Measurements from ENCODE around the gene SNX17. TPM values are rescaled to one million over a fixed set of nuclear protein-coding genes. Genes with fewer than 3 reads are reported as not detected.
"Not testable (repeated sequence)": the region's sequence is repeated elsewhere in the genome, so short reads cannot be mapped to it uniquely, and the experiment has no call there.

The SNX17 gene
- total and polyA plus RNA-seq, 12 donors: 66.8 to 174 (median 127) TPM

DNA sequence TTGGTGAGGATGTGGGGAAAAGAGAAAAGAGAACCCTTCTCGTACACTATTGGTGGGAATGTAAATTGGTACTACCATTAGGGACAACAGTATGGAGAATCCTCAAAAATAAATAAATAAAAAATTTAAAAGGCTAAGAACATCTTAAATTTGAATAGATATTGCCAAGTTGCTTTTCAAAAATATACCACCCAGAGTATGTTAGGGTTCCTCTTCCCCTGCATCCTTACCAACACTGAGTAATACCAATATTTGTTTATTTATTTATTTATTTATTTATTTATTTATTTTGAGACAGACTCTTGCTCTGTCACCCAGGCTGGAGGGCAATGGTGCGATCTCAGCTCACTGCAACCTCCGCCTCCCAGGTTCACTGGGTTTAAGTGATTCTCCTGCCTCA, 52.5 kb downstream of the SNX17 start:
- Histone ChIP-seq H3K4me3 (no peak overlapping the region), H3K9me3 (replicated peaks in 1 of 3) (no peaks in the 10 kb centered on the region), H3K36me3 (replicated peaks in 1 of 2) (no peaks in the 10 kb centered on the region), H3K27me3 (no peaks in the 10 kb centered on the region), H3K4me1 (replicated peaks in 1 of 2) (peaks cover 0 to 3% of the 10 kb centered on the region in 2 donors), H3K27ac (no peak overlapping the region)
- no peak for DNase-seq
- intact Hi-C loops (cut with DNase I): no loop called here
- no peak for TF ChIP-seq POLR2A (IDR thresholded peaks at IDR 0.05)
- TF ChIP-seq, protein P1, sequence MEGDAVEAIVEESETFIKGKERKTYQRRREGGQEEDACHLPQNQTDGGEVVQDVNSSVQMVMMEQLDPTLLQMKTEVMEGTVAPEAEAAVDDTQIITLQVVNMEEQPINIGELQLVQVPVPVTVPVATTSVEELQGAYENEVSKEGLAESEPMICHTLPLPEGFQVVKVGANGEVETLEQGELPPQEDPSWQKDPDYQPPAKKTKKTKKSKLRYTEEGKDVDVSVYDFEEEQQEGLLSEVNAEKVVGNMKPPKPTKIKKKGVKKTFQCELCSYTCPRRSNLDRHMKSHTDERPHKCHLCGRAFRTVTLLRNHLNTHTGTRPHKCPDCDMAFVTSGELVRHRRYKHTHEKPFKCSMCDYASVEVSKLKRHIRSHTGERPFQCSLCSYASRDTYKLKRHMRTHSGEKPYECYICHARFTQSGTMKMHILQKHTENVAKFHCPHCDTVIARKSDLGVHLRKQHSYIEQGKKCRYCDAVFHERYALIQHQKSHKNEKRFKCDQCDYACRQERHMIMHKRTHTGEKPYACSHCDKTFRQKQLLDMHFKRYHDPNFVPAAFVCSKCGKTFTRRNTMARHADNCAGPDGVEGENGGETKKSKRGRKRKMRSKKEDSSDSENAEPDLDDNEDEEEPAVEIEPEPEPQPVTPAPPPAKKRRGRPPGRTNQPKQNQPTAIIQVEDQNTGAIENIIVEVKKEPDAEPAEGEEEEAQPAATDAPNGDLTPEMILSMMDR (IDR thresholded peaks at IDR 0.05): no peak
- 89 to 93% (median 92%) methylated on average over 3 of the region's 3 CpGs for WGBS, 4 donors

- H3K27ac ChIP-seq; H3K9me3 ChIP-seq (replicated peaks in 1 of 3); H3K4me3 ChIP-seq; H3K27me3 ChIP-seq; H3K4me1 ChIP-seq (replicated peaks in 1 of 2); intact Hi-C loops (cut with DNase I); H3K36me3 ChIP-seq (replicated peaks in 1 of 2): not testable (repeated sequence)
- 86 to 93% (median 89%) methylated on average over 10 of the region's 10 CpGs for WGBS, 4 donors
- DNase-seq: peak in 1 of 7 donors; percentile 35
Observed at GRCh38 chr2:27425039-27425438, 54.6 kb downstream of the SNX17 start.

Other genes with a start within 250 kb of the SNX17 start
- 1 to 10 TPM in 6 of 9 donors, under 1 TPM in 2, not detected in 1; 0.61 to 3.3 (median 1.5) TPM for gene ABHD1, start 246.8 kb upstream of the SNX17 start, total RNA-seq
- 1 to 10 TPM in 2 of 3 donors, under 1 TPM in 1; 0.90 to 6.0 (median 4.4) TPM for gene ABHD1, start 246.8 kb upstream of the SNX17 start, polyA plus RNA-seq
- 10 to 100 TPM; 47.0 to 91.5 (median 64.6) TPM for gene PREB, start 236.0 kb upstream of the SNX17 start, total RNA-seq
- 10 to 100 TPM; 44.1 to 68.5 (median 67.8) TPM for gene PREB, start 236.0 kb upstream of the SNX17 start, polyA plus RNA-seq
- gene PRR30, start 231.2 kb upstream of the SNX17 start, total RNA-seq: not detected
- not detected for gene PRR30, start 231.2 kb upstream of the SNX17 start, polyA plus RNA-seq
- gene TCF23, start 221.6 kb upstream of the SNX17 start, total RNA-seq: under 1 TPM in 7 of 9 donors, not detected in 2; under 0.01 to 0.35 (median 0.08) TPM
- gene TCF23, start 221.6 kb upstream of the SNX17 start, polyA plus RNA-seq: under 1 TPM in 2 of 3 donors, not detected in 1; 0.03 to 0.24 TPM
- gene ATRAID, start 158.6 kb upstream of the SNX17 start, total RNA-seq: 100 to 1,000 TPM; 124 to 292 (median 155) TPM
- gene ATRAID, start 158.6 kb upstream of the SNX17 start, polyA plus RNA-seq: 100 to 1,000 TPM; 139 to 228 (median 190) TPM
- 10 to 100 TPM; 13.5 to 35.0 (median 18.5) TPM for gene SLC5A6, start 158.3 kb upstream of the SNX17 start, total RNA-seq
- gene SLC5A6, start 158.3 kb upstream of the SNX17 start, polyA plus RNA-seq: 10 to 100 TPM; 17.8 to 30.1 (median 18.1) TPM
- 10 to 100 TPM; 13.1 to 70.5 (median 19.0) TPM for gene CAD, start 153.2 kb upstream of the SNX17 start, total RNA-seq
- gene CAD, start 153.2 kb upstream of the SNX17 start, polyA plus RNA-seq: 10 to 100 TPM in 2 of 3 donors, 1 to 10 TPM in 1; 8.9 to 25.8 (median 13.9) TPM
- gene SLC30A3, start 107.6 kb upstream of the SNX17 start, total RNA-seq: 1 to 10 TPM in 8 of 9 donors, not detected in 1; 1.4 to 5.6 (median 3.1) TPM
- 1 to 10 TPM in 2 of 3 donors, under 1 TPM in 1; 0.27 to 1.5 (median 1.3) TPM for gene SLC30A3, start 107.6 kb upstream of the SNX17 start, polyA plus RNA-seq
- 1 to 10 TPM in 3 of 9 donors, under 1 TPM in 3, not detected in 3; 0.14 to 2.0 (median 0.99) TPM for gene DNAJC5G, start 95.2 kb upstream of the SNX17 start, total RNA-seq
- 1 to 10 TPM in 1 of 3 donors, under 1 TPM in 1, not detected in 1; 0.88 to 2.9 TPM for gene DNAJC5G, start 95.2 kb upstream of the SNX17 start, polyA plus RNA-seq
- 10 to 100 TPM in 6 of 9 donors, 1 to 10 TPM in 3; 1.2 to 27.7 (median 12.7) TPM for gene TRIM54, start 88.2 kb upstream of the SNX17 start, total RNA-seq
- gene TRIM54, start 88.2 kb upstream of the SNX17 start, polyA plus RNA-seq: 10 to 100 TPM in 2 of 3 donors, 1 to 10 TPM in 1; 2.1 to 47.1 (median 21.1) TPM
- gene UCN, start 62.2 kb upstream of the SNX17 start, total RNA-seq: 1 to 10 TPM; 2.1 to 7.2 (median 3.9) TPM
- gene UCN, start 62.2 kb upstream of the SNX17 start, polyA plus RNA-seq: 10 to 100 TPM in 2 of 3 donors, under 1 TPM in 1; 0.42 to 14.9 (median 11.3) TPM
- 100 to 1,000 TPM in 8 of 9 donors, 10 to 100 TPM in 1; 96.8 to 207 (median 146) TPM for gene MPV17, start 47.5 kb upstream of the SNX17 start, total RNA-seq
- 100 to 1,000 TPM; 356 to 568 (median 360) TPM for gene MPV17, start 47.5 kb upstream of the SNX17 start, polyA plus RNA-seq
- gene GTF3C2, start 13.9 kb upstream of the SNX17 start, total RNA-seq: 10 to 100 TPM; 30.6 to 60.4 (median 47.2) TPM
- 10 to 100 TPM; 52.3 to 73.9 (median 60.9) TPM for gene GTF3C2, start 13.9 kb upstream of the SNX17 start, polyA plus RNA-seq
- gene EIF2B4, start 278 bp upstream of the SNX17 start, total RNA-seq: 10 to 100 TPM; 34.2 to 51.5 (median 43.2) TPM
- gene EIF2B4, start 278 bp upstream of the SNX17 start, polyA plus RNA-seq: 100 to 1,000 TPM in 2 of 3 donors, 10 to 100 TPM in 1; 55.3 to 165 (median 131) TPM
- gene ZNF513, start 10.1 kb downstream of the SNX17 start, total RNA-seq: 10 to 100 TPM in 7 of 9 donors, 1 to 10 TPM in 2; 3.1 to 29.2 (median 15.6) TPM
- gene ZNF513, start 10.1 kb downstream of the SNX17 start, polyA plus RNA-seq: 10 to 100 TPM in 2 of 3 donors, 1 to 10 TPM in 1; 6.1 to 83.7 (median 72.5) TPM
- gene PPM1G, start 39.0 kb downstream of the SNX17 start, total RNA-seq: 10 to 100 TPM; 50.1 to 78.9 (median 60.6) TPM
- 100 to 1,000 TPM in 1 of 3 donors, 10 to 100 TPM in 2; 51.0 to 107 (median 54.7) TPM for gene PPM1G, start 39.0 kb downstream of the SNX17 start, polyA plus RNA-seq
- gene NRBP1, start 58.0 kb downstream of the SNX17 start, total RNA-seq: 100 to 1,000 TPM in 1 of 9 donors, 10 to 100 TPM in 8; 48.4 to 100 (median 75.4) TPM
- gene NRBP1, start 58.0 kb downstream of the SNX17 start, polyA plus RNA-seq: 100 to 1,000 TPM in 1 of 3 donors, 10 to 100 TPM in 2; 52.7 to 126 (median 58.1) TPM
- gene KRTCAP3, start 71.8 kb downstream of the SNX17 start, total RNA-seq: 1 to 10 TPM; 1.2 to 8.2 (median 4.2) TPM
- 1 to 10 TPM; 1.4 to 6.4 (median 5.4) TPM for gene KRTCAP3, start 71.8 kb downstream of the SNX17 start, polyA plus RNA-seq
- 10 to 100 TPM in 8 of 9 donors, 1 to 10 TPM in 1; 6.3 to 28.1 (median 15.7) TPM for gene IFT172, start 119.1 kb downstream of the SNX17 start, total RNA-seq
- gene IFT172, start 119.1 kb downstream of the SNX17 start, polyA plus RNA-seq: 100 to 1,000 TPM in 1 of 3 donors, 10 to 100 TPM in 1, 1 to 10 TPM in 1; 9.8 to 113 (median 75.6) TPM
- gene FNDC4, start 124.6 kb downstream of the SNX17 start, total RNA-seq: 100 to 1,000 TPM in 6 of 9 donors, 10 to 100 TPM in 3; 35.3 to 321 (median 115) TPM
- gene FNDC4, start 124.6 kb downstream of the SNX17 start, polyA plus RNA-seq: 100 to 1,000 TPM in 2 of 3 donors, 10 to 100 TPM in 1; 51.3 to 331 (median 101) TPM
- gene GCKR, start 126.2 kb downstream of the SNX17 start, total RNA-seq: 10 to 100 TPM in 2 of 9 donors, 1 to 10 TPM in 6, under 1 TPM in 1; 0.24 to 24.0 (median 6.3) TPM
- gene GCKR, start 126.2 kb downstream of the SNX17 start, polyA plus RNA-seq: 10 to 100 TPM in 2 of 3 donors, 1 to 10 TPM in 1; 9.4 to 29.4 (median 17.3) TPM
- 10 to 100 TPM; 16.8 to 82.5 (median 31.0) TPM for gene ZNF512, start 212.4 kb downstream of the SNX17 start, total RNA-seq
- 10 to 100 TPM; 12.8 to 31.0 (median 13.0) TPM for gene ZNF512, start 212.4 kb downstream of the SNX17 start, polyA plus RNA-seq